Stimulated activated CD4-positive, alpha-beta T cell treated with anti-CD3 and anti-CD28 coated beads, Interleukin-2, amount 100 ng/mL, for 4 hours (primary cell): Measurements from ENCODE around the gene LRRN4.

ENCODE experiments used
- DNase-seq: peaks from one replicate; pipeline ENCODE4 v3.0.0-alpha.2; 2020; ENCODE audit warnings: low read depth

LRRN4 gene

GRCh38 chr20:6030453-6031080 is 23.3 kb downstream of the LRRN4 start:
- DNase-seq, result no peak

- no peak for DNase-seq
Measured at GRCh38 chr20:6029538-6029937, 24.3 kb downstream of the LRRN4 start.

- no peak for DNase-seq
Measured at GRCh38 chr20:6028818-6029217, 25.0 kb downstream of the LRRN4 start.

GRCh38 chr20:6026051-6026450 is 27.8 kb downstream of the LRRN4 start:
- no peak for DNase-seq

GRCh38 chr20:6024768-6025167 is 29.1 kb downstream of the LRRN4 start:
- DNase-seq, result no peak

- no peak for DNase-seq
Measured at GRCh38 chr20:6017880-6018279, 36.0 kb downstream of the LRRN4 start.

GRCh38 chr20:6017467-6017866 is 36.4 kb downstream of the LRRN4 start:
- no peak for DNase-seq

- DNase-seq, result no peak
Measured at GRCh38 chr20:6014957-6015356, 38.9 kb downstream of the LRRN4 start.

- DNase-seq, result no peak
Measured at GRCh38 chr20:6014017-6014416, 39.8 kb downstream of the LRRN4 start.

- no peak for DNase-seq
Measured at GRCh38 chr20:6012179-6012578, 41.7 kb downstream of the LRRN4 start.

- DNase-seq, result no peak
Measured at GRCh38 chr20:6008254-6008653, 45.6 kb downstream of the LRRN4 start.

- no peak for DNase-seq
Measured at GRCh38 chr20:6007529-6008103, 46.2 kb downstream of the LRRN4 start.

- no peak for DNase-seq
Measured at GRCh38 chr20:6007094-6007528, 46.7 kb downstream of the LRRN4 start.

GRCh38 chr20:6006603-6006949 is 47.3 kb downstream of the LRRN4 start:
- DNase-seq, result no peak

- no peak for DNase-seq
Measured at GRCh38 chr20:6000871-6001270, 53.0 kb downstream of the LRRN4 start.

- no peak for DNase-seq
Measured at GRCh38 chr20:5999783-6000182, 54.1 kb downstream of the LRRN4 start.

GRCh38 chr20:5996765-5997164 is 57.1 kb downstream of the LRRN4 start:
- DNase-seq, result no peak

- DNase-seq, result no peak
Measured at GRCh38 chr20:5991623-5992441, 62.0 kb downstream of the LRRN4 start.

- no peak for DNase-seq
Measured at GRCh38 chr20:5990946-5991345, 62.9 kb downstream of the LRRN4 start.
